Stimulated activated CD8-positive, alpha-beta memory T cell treated with anti-CD3 and anti-CD28 coated beads, Interleukin-15, amount 100 ng/mL, for 24 hours (primary cell): ENCODE data around the gene SGCA.

Experiments
- DNase-seq: peaks from one replicate; pipeline ENCODE4 v3.0.0-alpha.2; 2020; ENCODE audit warnings: low read depth

SGCA gene

DNA sequence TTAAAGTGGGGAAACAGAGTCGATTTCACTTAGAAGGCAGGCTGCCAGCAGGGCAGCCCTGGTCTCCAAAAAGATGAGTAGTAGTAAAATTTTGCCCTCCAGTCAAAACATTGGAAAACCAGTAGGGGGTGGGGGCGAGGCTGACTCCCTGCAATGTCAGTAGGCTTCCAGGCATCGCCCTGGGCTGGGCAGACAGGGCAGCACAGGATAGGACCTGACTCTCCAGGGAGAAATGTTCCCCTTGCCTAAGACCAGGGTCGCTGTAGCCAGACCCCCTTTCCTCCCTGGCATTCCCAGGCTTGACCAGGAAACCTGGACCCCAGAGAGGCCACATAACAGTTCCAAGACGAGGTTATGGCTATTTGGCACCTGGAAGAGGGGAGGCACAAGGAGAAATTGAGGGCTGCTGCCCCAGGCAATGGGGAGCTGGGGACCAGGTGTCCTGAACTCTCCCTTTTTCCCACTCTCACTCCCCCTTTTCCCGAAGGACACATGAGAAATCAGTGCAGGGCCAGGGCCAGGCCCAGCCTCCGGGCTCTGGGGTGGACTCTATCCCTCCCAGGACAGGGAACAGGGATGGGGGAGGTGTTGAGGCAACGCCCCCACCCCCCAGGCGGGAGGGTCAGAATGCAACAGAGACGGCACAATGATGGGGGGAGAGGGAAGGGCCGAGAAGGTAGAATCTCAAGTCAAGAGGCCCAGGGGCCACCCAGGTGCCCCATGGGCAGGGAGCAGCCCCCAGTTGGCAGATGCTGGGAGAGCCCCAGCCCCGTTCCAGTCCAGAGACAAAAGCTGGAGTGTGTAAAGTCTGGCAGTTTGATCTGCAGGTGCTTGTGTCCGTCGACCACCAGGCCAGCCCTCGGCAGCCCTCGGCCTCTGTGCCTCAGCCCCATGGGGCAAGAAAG is 31.3 kb upstream of the SGCA start:
- no peak for DNase-seq

DNA sequence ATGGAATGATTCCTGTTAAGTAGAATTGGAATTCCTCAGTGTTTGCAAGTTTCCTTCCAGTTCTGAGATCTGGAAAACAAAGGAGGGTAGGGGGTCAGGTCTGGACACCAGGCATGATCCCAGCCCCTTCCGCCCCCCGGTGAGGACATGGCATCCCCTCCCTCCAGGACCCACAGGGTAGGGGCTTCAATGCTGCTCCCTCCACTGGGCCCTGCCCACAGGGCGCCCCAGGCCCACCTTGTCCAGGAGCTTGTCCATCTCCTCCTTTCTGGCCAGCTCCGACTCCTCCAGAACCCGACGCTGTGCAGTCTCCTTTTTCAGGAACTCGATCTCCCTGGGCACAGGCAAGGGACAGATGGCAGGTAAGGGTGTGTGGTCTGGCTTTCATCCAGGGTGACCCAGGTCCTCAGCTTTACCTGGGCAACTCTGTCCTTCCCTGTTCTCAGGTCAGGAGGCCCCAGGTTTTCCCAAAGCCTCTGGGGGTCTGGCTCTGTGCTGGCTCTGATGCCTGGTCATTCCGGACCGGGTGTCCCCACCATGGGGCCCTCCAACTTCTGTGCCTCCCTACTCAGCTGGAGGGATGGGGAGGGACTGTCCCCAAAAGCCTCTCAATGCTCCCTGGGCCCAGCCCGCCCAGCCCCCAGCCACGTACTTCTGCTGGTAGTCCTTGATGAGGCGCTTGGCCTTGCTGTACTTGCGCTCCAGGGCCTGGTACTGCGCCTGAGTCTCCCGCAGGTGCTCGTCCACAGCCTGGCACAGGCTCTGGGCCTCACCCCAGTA is 30.3 kb upstream of the SGCA start:
- no peak for DNase-seq

DNA sequence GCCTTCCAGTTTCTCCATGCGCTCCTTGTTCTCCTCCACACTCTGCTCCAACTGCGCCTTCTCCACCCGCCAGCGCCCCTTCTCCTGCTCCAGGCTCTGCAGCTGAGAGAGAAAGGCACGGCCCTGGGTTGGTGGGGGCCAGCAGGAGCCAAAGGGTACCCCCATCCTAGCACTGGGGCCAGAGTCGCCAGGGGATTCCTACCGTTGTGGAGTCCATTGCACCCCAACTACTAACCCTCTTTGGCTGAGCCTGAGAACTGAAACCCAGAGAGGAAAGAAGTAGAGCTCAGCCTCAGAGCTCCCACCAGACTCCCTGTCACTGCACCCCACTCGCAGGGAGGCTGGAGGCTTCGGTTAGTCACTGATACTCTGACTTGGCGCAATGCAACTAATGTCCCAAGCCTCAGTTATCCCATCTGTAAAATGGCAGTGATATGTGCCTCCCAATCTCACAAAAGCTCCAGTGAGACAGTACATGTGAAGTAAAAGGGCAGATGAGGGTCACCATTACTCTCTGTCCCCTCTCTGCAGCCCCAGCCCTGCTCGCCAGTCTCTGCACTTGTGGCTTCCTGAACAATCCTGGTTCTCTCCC is 29.6 kb upstream of the SGCA start:
- no peak for DNase-seq

DNA sequence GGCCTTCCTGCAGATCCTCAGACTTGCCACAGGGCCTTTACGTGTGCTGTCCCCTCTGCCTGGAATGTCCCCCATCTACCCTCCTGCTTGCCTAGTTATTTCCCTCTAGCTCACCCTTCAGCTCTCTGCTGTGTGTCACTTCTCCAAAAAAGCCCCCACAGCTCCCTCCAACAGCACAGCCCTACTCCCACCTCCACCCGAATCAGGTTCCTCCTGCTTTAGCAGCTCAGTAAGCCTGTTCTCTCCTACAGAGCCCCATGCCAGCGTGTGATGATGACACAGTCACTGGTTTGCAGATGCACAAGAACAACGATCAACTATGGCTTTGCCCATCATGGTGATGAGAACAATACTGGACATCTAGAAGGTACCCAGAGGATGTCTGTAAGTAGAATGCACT is 28.8 kb upstream of the SGCA start:
- DNase-seq, result no peak

DNA sequence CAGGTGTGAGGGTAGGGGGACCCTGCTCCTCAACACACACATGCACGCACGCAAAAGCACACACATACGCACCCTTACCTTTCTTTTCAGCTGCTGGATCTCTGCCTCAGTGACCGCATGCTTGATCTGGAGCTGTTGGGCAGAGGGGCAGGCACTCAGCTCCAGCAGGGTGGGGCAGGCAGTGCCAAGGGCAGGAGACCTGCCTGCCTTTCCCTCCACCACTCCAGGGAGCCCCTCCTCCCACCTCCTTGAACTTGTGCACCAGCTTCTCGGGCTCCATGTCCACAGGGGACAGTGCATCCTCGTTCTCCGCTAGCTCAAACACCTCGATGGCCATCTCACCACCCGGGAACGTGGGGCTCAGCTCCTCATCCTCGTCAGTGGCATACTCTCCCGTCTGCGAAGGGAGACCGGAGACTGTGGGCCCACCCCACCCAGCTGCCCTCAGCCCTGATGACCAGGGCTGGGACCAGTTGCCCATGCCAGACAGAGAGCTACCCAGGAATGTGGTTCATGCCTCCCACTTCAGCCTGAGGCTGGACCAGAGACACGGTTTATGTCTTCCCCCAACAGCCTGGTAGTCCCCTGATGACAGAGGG is 26.5 kb upstream of the SGCA start:
- DNase-seq, result no peak

DNA sequence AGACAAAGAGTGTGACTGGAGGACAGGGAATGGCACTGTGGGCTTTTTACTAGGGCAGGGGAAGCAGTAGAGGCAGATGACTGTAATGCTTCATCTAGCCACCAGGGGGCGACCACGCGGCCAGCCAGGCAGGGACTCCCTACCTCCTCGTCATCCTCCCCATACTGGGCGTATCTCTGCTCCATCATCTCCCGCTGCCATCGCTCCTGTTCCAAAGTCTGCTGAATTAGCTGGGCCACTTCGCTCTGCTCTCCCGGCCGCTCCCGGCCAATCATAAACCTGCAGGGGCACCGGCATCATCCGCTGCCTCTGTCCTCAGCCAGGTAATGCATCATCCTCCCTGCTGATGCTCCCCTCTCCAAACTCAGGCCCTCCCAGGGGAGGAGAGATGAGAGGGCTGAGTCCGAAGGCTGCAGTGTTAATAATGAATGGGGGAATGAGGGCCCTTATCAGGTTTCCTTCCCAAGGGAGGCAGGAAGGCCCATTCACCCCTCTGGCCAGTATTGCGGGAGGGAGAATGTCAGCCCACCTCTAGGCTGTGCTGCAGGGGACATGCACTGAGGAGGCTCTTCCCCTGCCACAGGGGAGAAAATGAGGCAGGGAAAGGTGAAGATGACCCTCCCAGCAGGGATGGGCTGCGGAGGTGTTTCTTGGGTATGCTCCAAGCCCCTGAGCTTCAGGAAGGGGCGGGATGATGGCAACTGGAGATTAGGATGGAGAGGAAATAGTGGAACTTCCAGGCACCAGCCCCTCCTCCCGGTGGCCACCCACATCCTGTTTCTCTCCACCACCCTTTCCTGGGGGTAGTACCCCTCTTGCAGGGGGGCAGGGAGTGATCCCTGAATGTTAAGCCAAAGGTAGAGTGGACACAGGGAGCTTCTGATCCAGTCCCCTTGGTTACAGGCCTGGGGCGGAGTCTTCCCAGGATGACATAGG is 25.6 kb upstream of the SGCA start:
- DNase-seq, result peak; percentile 67

DNA sequence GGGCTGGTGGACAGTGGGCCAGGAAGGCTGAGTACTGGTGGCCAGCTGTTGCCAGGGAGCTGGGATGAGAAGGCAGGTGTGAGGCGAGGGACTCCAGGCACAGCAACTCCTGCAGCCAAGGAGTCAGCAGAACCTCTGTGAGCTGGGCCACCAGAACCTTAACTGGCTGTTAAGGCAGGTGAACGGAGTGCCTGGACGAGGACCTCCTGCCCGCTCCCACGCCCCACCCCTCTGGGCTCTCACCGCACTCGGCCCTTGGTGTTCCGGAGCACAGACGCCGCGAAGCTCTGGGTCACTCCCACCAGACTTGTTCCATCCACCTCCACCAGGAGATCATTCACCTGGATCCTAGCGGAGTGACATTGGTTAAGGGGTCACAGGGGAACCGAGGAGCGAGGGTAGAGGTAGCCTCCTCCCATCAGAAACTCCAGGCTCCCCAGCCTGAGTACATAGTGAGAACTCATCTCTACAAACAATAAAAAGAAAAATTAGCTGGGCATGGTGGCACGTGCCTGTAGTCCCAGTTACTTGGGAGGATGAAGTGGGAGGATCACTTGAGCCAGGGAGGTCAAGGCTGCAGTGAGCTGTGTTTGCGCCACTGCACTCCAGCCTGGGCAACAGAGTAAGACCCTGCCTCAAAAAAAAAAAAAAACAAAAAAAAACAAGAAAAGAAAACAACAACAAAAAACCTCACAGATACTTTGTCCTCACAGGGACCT is 24.6 kb upstream of the SGCA start:
- no peak for DNase-seq

DNA sequence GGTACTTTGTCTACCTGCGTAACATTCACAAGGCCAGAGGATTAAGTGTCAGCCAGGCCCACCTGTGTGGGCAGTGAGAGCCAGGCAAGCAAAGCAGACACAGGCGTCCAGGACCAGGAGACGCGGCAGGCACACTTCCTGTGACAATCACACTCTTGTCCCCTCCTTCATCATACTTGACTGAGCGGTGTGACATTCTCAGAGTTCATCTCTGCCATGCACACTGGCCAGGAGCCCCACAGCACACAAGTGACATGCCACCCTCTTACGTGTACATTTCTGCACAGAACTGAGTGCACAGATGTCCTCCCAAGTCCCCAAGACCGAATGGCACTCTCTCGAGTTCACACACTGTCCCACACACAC is 24.1 kb upstream of the SGCA start:
- DNase-seq, result no peak

DNA sequence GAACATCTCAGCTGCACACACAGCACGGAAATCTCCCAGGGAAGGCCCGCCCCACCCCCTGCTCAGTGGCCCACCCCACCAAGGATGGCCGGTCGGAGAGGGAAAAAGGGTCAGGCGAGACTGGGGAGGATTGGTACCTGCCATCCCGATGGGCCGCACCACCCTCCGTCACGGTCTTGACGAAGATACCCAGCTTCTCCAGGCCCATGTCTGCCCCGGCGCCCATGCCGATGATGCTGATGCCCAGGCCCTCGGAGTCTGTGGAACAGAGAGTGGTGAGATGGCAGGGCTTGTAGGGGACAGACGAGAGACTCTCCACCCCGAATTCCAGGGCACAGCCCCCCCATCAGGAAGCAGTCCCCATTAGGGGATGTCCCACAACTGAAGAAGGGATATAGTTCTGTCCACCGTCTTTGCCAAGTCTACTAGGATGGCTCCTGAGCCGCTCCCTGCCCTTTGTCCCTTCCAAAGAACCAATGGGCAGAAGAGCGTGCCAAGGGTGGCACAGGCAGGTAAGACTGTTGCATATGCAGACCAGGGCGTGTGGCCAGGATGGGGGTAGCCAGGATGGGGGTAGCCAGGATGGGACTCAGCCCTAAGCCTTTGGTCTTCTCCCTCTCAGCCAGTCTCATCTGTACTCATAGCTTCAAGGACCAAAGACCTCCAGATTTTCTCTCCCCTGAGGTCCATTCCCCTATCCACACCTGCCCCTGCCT is 22.2 kb upstream of the SGCA start:
- no peak for DNase-seq

DNA sequence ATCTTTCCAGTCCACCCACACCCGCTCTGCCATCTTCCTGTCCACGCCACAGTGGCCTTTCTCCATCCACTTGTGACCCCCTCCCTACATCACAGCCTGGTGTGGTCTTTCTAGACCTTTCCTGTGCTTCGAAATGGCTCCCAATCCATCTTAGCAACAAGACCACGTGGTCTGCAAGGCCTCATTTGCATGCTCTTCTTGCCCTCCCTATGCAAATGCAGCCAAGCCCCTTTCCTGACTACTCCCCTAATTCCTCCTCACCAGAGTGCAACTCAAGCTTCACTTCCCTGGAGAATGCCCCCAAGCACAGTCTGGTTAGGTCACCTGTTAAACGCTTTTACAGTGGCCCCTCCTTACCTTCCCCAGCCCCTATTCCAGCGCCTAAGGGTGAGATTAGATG is 21.4 kb upstream of the SGCA start:
- no peak for DNase-seq

DNA sequence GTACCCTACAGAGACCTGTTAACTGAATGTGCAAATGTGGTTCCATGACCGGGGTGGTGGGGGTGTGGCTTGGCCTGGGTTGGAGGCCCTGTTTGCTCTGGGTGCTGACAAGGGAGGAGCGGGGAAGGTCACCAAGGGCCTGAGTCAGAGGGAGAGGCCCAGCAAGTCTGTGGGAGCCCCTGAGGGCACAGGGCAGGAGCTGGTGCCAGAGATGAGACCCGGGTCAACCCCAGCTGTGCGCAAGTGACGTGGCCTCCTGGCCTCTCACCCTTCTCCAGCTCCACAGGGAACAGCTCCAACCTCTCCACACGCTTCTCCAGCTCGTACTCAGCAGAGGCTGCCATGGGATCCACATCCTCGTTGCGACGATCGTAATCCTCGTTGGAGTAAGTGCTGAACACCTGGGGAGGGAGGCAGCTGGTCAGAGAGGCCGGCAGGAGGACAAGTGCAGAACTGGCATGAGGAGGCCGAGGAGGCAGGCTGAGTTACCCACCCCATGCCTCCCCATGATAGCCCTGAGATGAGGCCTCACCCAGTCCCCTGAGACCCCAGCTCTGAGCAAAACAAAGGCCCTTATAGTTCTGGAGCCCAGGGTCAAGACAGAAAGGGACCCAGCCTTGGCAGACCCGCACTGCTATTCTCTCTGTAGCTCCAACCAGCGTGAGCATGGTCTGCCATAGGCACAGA is 20.8 kb upstream of the SGCA start:
- no peak for DNase-seq

DNA sequence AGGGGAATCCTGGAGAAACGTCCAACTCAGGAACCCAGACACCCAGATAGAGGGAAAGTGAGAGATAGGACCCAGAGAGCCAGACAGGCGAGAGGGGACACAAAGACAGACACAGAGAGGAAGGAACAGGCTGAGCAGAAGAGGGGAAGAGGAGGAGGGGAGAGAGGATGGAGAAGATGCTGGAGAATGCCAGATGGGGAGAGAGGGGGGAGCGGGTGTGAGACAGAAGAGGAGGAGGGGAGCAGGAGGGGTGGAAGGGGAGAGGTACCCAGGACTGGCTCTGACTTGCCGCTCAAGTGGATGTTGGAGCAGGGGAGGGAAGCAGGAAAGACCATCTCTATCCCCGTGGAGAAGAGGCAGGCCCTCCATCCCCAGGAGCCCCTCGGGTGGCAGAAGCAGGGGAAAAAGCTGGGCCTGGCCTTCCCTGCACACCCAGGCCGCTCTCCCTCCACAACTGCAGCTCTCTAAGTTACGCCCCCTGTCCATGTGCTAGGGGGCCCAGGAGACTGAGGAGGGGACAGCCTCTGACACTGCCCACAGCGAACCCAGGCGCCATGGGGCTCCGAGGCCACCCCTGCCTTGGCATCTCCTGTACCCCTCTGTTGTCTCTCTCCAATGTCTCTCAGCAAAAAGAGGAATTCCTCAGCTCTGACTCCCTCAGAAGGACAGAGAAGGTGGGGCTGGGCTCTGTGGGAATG is 20.1 kb upstream of the SGCA start:
- DNase-seq, result no peak

DNA sequence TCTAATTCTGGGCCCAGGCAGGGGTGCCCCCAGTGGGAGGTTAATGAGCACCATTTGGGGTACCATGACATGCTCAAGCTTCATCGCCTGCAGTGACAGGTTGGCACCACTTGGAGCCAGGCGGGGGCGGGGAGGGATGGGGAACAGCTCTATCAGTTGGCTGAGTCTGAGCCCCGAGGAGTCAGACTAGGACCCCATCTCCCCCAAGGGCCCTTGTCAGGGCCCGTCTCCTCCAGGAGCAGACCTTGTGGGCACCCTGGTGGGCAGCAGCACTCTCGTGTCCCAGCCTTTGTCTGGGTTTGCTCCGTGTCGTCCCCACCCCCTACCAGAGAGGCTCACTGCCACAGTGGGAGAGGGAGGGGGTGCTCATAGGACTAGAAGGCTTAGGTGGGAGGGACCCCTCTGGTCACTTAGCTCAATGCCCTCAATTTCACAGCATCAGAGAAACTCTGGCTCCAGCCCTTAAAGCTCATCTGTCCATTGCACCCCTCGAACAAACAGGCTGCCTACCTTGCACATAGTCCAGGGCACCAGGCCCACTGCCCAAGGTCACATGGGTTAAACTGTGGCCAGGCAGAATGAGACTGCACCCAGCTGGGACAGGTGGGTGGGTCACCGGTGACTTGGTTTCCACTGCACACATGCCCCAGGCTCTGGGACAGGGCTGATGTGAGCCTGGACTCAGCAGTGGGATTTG is 19.4 kb upstream of the SGCA start:
- DNase-seq, result no peak

DNA sequence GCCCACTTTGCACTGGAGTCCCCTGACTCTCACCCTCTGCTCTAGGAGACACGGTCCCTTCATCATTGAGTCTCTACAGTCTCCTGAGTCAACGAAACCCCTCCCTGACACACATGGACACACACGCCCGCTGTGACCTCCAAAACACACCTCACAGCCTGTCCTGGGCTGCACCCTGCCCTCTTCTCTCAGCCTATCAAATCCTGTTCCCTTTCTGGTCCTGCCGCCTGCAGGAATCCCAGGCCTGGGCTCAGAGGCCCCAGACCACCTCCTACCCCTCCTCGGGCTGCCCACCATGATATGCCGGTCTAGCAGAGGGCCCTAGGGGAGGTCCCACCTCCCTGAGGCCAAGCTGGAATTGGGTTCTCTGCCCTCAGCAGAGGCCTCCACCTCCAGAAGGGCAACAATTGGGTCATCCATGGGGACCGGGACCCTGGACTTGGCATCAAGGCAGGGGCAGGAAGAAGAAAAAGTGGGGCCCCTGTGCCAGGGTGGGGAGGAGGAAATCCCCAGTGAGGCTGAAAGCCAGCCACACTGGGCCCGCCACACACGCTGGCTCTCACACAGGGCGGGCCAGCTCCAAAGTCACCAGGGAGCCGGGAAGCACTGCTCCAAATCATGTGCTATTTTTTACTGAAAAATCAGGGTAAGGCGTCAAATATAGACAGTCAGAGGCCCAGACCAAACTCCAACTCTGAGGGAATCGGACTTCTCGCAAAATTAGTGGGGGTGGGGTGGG is 18.7 kb upstream of the SGCA start:
- DNase-seq, result no peak

DNA sequence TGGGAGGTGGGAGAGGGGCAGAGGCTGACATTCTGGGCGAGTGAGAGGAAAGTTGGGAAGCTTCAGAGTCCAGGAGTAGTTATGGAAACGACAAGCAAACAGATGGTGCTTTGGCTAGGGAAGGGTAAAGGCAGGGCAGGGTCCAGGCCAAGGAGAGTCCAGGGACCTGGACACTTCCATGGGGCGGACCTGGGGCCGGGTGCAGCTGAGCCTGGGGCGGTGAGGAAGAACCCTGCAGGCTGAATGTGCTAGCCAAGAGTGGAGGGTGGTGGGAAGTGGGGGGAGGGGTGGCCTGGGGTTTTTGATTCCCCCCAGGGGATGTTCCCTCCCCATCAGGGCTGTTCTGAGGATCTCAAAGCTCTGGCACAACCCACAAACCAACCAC is 18.0 kb upstream of the SGCA start:
- no peak for DNase-seq

DNA sequence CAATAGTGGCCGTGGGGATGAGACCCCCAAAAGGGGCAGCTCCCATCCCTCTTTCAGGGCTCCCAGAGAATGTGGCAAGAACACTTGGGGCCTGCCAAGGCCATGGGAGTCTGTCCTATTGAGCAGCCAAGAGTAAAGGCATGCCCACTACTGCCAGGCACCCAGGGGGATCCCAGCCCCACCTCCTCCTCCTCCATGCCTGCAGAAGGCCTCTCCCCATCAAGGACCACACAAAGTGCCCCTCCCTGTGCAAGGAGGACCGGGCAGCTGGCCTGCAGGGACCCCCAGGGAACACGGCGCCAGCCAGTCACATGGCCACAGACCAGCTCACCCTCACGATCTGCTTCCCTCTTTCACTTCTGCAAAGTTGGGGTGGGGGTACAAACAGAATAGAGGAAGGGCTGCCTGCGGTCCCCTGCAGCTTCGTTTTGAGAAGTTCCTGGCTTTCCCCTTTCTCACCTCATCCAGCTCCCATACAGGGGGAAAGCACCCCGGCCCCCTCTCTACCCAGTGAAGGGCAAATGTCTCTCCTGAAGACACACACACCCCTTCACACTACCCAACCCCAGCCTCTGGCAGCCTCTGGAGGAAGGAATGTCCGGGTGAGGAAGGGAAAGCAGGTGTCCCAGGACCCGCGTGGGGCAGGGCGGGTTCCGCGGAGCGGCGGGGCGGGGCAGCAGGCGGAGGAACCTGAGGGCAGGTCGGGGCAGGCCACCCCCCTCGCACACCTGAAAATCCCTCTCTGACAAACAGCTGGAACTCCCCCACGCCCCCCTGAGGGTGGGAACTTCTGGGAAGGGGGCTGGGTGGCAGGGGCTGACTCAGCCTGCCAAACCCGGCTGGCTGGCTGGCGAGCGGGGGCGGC is 17.3 kb upstream of the SGCA start:
- DNase-seq, result no peak

DNA sequence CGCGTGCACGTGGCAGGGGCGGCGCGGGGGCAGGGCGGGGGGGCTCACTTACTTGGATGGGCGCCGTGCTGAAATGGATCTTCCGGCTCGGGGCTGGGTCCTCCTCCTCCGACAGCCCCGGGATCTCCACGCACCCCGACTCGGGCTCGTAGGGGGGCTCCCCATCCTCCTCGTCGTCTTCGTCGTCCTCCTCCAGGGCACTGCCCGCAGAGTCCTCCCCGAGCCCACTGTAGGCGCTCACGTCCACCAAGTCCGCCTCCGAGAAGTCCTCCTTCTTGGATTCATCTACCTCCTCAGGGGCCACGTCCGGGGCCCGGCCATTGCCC is 16.8 kb upstream of the SGCA start:
- DNase-seq, result no peak
